ENCODE results near the gene PROCR.

PROCR gene

DNA sequence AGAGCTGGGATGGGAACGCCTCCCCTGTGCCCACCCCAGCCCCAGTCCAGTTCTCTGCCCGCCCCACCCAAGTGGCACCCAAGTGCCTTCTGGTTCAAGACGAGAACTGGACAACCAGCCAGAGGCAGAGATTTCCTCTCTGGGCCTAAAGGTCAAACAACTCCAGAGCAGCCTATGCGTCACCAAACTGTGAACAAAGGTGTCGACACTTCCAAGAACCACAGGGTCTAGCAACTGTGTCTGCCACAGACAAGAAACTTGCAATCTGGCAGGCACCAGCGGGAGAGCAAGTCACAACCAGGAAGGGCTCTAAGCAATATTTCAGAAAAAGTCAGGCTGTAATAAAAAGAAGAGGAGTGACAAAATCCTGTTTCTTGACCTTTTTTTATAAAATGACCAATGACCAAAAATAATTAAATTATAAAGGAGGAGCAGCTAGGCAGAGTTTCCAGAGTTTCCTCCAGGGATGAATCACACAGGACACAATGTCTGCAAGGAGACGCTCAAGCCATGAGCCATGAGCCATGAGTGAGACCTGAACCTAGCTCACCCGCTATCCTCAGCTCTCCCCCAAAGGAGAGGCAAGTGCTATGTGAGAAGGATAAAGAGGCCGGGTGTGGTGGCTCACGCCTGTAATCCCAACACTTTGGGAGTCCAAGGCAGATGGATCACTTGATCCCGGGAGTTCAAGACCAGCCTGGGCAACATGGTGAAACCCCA lies 35.8 kb upstream of the PROCR start:
- H3K9me3 ChIP-seq (ENCODE audit: control insufficient read depth, insufficient read depth, low read length), result no peaks in the 10 kb centered on the region

DNA sequence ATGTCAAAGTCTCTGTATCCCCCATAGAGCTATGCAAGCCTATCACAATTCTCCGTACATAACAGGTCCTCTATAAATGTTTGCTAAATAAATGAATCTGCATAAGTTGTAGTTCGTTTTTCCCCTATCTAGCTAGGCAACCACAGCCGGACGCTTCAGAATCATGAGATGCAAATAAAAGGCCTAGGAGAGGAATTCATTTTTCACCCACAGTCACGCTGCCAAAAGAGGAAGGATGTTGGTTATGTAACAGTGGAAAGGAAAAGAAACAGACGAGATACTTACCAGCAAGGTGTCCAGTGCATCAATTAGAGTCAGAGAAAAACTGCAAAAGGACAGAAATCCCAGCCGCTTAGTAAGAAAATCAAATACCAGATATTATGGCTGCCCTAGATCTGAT lies 27.2 kb upstream of the PROCR start:
- peaks cover 5% of the 10 kb centered on the region for H3F3A ChIP-seq (ENCODE audit: control insufficient read depth, insufficient read depth)
- H3K4me2 ChIP-seq (ENCODE audit: low read length), result peak overlapping the region; percentile 21
- H4K20me1 ChIP-seq (ENCODE audit: control insufficient read depth, insufficient read depth, low read depth, low read length), result no peaks in the 10 kb centered on the region
- no peaks in the 10 kb centered on the region for H3K9me2 ChIP-seq (replicated peaks; ENCODE audit: control insufficient read depth, low read length)
- peak overlapping the region; percentile 2; the same call in 1 of the 2 replicates for H3K4me3 ChIP-seq (ENCODE audit: low read length)
- no peak for TF ChIP-seq EZH2phosphoT487 (IDR thresholded peaks at IDR 0.05; ENCODE audit: borderline replicate concordance, low read length)
- TF ChIP-seq, protein P1, sequence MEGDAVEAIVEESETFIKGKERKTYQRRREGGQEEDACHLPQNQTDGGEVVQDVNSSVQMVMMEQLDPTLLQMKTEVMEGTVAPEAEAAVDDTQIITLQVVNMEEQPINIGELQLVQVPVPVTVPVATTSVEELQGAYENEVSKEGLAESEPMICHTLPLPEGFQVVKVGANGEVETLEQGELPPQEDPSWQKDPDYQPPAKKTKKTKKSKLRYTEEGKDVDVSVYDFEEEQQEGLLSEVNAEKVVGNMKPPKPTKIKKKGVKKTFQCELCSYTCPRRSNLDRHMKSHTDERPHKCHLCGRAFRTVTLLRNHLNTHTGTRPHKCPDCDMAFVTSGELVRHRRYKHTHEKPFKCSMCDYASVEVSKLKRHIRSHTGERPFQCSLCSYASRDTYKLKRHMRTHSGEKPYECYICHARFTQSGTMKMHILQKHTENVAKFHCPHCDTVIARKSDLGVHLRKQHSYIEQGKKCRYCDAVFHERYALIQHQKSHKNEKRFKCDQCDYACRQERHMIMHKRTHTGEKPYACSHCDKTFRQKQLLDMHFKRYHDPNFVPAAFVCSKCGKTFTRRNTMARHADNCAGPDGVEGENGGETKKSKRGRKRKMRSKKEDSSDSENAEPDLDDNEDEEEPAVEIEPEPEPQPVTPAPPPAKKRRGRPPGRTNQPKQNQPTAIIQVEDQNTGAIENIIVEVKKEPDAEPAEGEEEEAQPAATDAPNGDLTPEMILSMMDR (IDR thresholded peaks at IDR 0.05; ENCODE audit: low read depth, low read length, poor library complexity, severe bottlenecking), result no peak
- no peaks in the 10 kb centered on the region for H3K9me3 ChIP-seq (ENCODE audit: control insufficient read depth, insufficient read depth, low read length)
- H3K4me1 ChIP-seq (ENCODE audit: control insufficient read depth, low read length), result peaks cover 27% of the 10 kb centered on the region
- H3K36me3 ChIP-seq (ENCODE audit: control insufficient read depth, low read length), result peaks cover 25% of the 10 kb centered on the region
- peaks cover 8% of the 10 kb centered on the region for H3K79me2 ChIP-seq (ENCODE audit: control insufficient read depth, low read length)
- H3K27ac ChIP-seq (ENCODE audit: low read depth, low read length), result peak overlapping the region; percentile 12; the same call in 1 of the 2 replicates
- H3K27me3 ChIP-seq (ENCODE audit: control insufficient read depth, low read length), result no peaks in the 10 kb centered on the region

More for the DNA sequence above, 35.8 kb upstream of the PROCR start:
- no peaks in the 10 kb centered on the region for H3K4me1 ChIP-seq (ENCODE audit: control insufficient read depth, low read length)
- no peak overlapping the region for H3K4me3 ChIP-seq (ENCODE audit: low read length)
- no peak overlapping the region for H3K27ac ChIP-seq (ENCODE audit: low read depth, low read length)
- H4K20me1 ChIP-seq (ENCODE audit: control insufficient read depth, insufficient read depth, low read depth, low read length), result no peaks in the 10 kb centered on the region
- H3K36me3 ChIP-seq (ENCODE audit: control insufficient read depth, low read length), result peaks cover 30% of the 10 kb centered on the region
- no peaks in the 10 kb centered on the region for H3F3A ChIP-seq (ENCODE audit: control insufficient read depth, insufficient read depth)
- no peak overlapping the region for H3K4me2 ChIP-seq (ENCODE audit: low read length)
- H3K9me2 ChIP-seq (replicated peaks; ENCODE audit: control insufficient read depth, low read length), result no peaks in the 10 kb centered on the region
- no peak for TF ChIP-seq EZH2phosphoT487 (IDR thresholded peaks at IDR 0.05; ENCODE audit: borderline replicate concordance, low read length)
- TF ChIP-seq, protein P1 (IDR thresholded peaks at IDR 0.05; ENCODE audit: low read depth, low read length, poor library complexity, severe bottlenecking), result no peak
- no peaks in the 10 kb centered on the region for H3K27me3 ChIP-seq (ENCODE audit: control insufficient read depth, low read length)
- no peaks in the 10 kb centered on the region for H3K79me2 ChIP-seq (ENCODE audit: control insufficient read depth, low read length)

DNA sequence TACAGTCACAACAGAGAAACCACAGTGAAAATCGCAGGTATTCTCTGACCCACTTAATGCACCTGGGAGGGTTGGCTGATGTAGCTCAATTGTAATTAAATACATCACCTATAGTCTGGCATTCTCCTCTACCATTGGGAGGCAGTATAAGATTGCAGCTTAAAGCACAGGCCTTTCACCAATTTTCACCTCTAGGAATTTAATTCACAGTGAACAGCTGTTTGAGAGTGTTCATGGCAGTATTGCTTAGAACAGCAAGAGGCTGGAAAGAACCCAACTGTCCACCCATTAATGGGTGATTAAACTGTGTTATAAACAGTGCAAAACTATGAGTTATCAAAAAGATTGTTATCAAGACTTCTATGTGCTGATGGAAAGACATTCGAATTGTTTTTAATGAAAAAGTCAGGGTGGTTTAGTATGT lies 26.7 kb upstream of the PROCR start:
- Histone ChIP-seq H3K4me3 (ENCODE audit: low read length) (peak overlapping the region; percentile 2; the same call in 1 of the 2 replicates), H3K9me2 (replicated peaks; ENCODE audit: control insufficient read depth, low read length) (no peaks in the 10 kb centered on the region), H3K9me3 (ENCODE audit: control insufficient read depth, insufficient read depth, low read length) (no peaks in the 10 kb centered on the region), H3K27ac (ENCODE audit: low read depth, low read length) (no peak overlapping the region), H3F3A (ENCODE audit: control insufficient read depth, insufficient read depth) (peaks cover 5% of the 10 kb centered on the region), H3K36me3 (ENCODE audit: control insufficient read depth, low read length) (peaks cover 24% of the 10 kb centered on the region), H4K20me1 (ENCODE audit: control insufficient read depth, insufficient read depth, low read depth, low read length) (no peaks in the 10 kb centered on the region), H3K27me3 (ENCODE audit: control insufficient read depth, low read length) (no peaks in the 10 kb centered on the region), H3K4me1 (ENCODE audit: control insufficient read depth, low read length) (peaks cover 27% of the 10 kb centered on the region), H3K79me2 (ENCODE audit: control insufficient read depth, low read length) (peaks cover 8% of the 10 kb centered on the region), H3K4me2 (ENCODE audit: low read length) (peak overlapping the region; percentile 21)
- TF ChIP-seq, protein P1 (IDR thresholded peaks at IDR 0.05; ENCODE audit: low read depth, low read length, poor library complexity, severe bottlenecking), result peak; percentile 63
- no peak for TF ChIP-seq EZH2phosphoT487 (IDR thresholded peaks at IDR 0.05; ENCODE audit: borderline replicate concordance, low read length)
